ENCODE results near the gene IGFLR1.

- TF ChIP-seq TAF1 (IDR thresholded peaks at IDR 0.05; ENCODE audit: low read depth, low read length) (no peak), TBP (IDR thresholded peaks at IDR 0.05; ENCODE audit: low read depth, low read length) (no peak)
These were observed 39.4 kb upstream of the IGFLR1 start for GRCh38 chr19:35781650-35782049.

All from H1 (cell line).